ENCODE measurements around the gene PLCB1.

Gene PLCB1

DNA sequence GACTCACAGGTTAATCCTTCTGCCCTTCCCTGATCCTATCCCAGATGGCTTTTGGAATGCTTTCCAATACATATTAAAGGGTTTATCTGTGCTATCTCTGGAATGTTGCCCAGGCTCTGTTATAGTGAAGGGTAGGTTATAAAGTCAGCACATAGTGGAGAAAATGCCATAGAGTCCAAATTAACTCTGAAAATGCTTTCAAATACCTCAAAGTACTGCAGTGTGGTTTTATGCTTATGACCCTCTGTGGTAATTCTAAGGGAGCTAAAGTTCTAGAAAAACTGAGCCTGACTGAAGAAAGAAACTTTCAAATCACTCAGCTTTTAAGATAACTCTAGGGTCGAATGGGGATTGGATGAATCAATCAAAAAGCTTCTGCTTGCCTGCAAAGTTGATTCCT, 159.8 kb downstream of the PLCB1 start:
- H3K27ac ChIP-seq = no peak overlapping the region
- DNase-seq (ENCODE audit: low read depth, low spot score) = no peak

DNA sequence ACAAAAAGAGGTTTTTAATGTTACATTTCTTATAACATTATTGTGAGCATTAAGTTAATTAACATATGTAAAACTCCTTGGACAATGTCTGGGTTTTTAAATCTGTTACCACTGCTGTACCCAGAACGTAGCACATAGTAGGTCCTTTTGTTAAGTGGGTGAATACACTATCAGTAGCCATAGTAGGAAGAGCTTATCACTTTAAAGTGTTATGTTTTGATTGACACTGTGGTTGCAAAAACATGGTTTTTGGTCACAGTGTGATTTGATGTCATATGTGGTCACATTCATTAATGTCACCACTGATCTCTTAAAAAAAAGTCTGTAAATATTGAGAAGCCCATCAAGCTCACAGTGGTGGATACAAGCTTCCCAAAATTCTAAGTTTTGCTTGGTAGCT, 160.7 kb downstream of the PLCB1 start:
- no peak for DNase-seq (ENCODE audit: low read depth, low spot score)
- no peak overlapping the region for H3K27ac ChIP-seq

DNA sequence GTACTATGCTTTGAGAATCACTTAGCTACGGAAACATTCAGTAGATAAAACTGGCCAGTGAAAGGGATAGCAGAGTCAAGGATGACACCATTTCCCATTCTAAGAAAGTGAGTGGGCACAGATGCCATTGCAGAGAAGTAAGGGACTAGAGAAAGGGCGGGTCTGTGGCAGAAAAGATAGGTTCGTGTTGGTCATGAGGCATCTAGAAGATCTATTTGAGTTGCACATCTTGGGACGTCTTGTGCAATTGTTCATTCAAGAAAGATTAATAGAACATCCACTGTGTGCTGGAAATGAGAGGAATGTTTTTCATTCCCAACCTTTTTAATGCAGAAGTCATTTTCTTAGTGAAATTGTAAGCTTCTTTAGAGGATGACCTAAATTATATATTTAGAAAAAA, 161.7 kb downstream of the PLCB1 start:
- H3K27ac ChIP-seq = no peak overlapping the region
- no peak for DNase-seq (ENCODE audit: low read depth, low spot score)

DNA sequence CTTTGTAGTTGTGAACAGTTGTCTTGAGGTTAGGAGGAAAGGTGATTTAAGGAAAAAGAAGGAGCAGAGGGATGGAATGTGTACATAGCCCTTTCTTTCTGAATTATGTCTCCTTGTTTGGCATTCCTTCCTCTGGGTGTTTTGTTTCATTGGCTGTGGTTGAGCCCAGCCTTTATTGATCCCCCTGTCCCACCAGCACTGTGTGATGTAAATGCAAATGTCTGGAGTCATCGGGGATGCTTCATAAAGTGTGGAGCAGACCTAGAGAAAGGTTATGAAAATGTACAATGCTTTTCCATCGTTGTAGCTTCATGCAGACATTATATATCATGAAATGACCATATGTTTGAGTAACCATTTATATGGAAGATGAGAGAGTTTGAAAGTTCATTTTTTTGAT, 164.5 kb downstream of the PLCB1 start:
- no peak for DNase-seq (ENCODE audit: low read depth, low spot score)
- no peak overlapping the region for H3K27ac ChIP-seq

DNA sequence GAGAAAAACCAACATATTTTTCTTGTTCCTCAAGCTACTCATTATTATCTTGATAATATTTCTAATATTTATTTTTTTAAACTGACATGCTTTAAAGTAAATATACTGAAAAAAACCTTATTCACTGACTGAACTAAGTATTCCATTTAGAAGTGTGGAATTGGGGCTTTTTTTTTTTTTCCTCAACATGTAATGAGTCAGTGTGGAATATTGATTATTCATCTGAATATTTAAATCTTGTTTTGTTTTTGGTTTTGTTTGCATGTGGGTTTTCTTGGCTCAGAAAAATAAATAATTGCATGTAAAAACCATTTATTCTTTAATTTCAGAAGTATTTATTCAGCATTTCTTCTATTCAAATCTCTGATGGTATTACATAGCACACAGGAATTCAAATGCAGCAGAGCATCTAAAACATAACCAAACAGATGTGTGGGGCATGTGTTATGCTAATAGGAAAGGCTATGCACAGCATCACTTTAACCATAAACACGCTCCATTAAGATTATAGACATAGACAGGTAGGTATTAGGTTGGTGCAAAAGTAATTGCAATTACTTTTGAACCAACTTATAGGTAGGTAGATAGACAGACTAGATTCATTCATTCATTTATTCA, 166.5 kb downstream of the PLCB1 start:
- no peak for DNase-seq (ENCODE audit: low read depth, low spot score)
- H3K27ac ChIP-seq = no peak overlapping the region

DNA sequence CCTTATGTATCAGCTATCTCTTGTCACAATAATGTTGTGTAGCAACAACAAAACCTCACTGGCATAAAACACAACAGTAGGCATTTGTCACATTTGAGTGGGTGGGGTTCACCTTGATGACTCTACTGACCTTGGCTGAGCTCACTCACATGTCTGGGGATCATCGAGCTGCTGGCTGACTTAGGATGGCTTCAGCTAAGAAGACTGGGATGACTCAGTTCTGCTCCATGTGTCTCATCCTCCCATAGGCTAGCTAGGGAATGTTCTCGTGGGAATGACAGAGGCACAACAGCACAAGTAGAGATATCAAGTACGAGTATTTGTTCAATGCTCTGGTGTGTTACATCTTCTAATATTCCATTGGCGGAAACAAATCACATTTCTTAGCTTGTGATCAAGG, 167.9 kb downstream of the PLCB1 start:
- no peak overlapping the region for H3K27ac ChIP-seq
- no peak for DNase-seq (ENCODE audit: low read depth, low spot score)

DNA sequence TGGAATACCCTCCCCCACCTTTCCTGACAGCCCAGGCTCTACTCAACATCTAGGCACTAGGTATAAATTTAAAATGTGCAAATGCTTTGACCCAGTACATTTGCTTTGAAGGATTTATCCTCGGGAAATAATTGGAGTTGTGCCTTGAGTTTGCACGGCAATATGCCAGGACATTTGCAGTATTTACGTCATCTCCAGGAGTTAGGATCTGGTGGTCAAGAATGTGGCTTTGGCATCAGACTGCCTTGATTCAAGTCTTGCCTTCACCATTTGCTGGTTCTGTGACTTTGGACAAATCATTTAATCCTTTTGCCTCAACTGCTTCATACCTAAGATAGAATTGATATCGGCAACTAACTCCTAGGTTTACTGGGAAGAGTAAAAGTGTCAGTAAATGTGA, 169.6 kb downstream of the PLCB1 start:
- DNase-seq (ENCODE audit: low read depth, low spot score) = no peak
- no peak overlapping the region for H3K27ac ChIP-seq

DNA sequence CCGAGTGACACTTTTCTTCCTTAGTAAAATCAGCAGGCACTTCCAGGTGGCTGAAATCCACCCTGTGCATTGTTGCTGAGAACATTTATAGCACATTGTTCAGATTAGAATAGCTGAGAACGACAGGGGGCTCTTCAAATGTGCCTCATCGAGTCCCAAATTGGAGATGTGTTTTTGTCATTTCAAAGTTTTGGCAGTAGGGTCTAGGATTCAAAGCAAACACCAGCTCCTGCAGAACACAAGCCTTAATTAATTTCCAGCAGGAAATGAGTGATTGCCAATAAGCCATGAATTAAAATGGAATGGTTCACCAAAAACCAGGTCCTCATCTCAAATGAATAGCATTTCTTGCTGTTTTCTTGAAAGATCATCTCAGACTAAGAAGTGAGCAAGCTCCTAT, 171.6 kb downstream of the PLCB1 start:
- H3K27ac ChIP-seq = no peak overlapping the region
- DNase-seq (ENCODE audit: low read depth, low spot score) = no peak

DNA sequence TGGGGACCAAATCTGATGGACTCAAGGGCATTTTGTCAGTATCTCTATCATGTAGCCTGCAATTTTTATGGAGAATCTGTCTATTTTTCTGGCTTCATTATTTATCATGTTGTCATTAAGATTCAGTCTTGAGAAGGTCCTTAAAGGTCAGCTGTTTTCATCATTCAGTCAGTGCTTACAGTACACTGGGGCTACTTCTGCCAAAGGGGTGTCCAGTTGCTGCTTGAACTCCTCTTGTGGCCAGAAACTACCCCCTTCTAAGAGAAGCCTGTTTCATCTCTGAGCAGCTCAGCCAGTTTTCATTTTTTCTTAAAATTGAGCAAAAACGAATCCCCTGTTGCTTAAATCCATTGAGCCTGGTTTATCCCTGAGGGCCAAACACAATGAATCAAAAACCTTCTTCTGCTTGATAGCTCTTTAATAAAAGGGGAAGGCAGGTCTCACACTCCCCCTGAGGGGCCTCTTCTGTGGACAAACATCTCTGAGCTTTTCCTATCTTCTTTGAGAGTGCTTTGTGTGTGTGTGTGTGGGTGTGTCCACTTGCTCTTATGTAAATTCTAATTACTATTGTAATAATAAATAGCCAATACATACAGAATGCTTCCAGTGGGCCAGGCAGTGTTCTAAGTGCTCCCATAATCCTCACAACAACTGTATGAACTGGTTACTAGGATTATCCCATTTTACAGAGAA, 172.2 kb downstream of the PLCB1 start:
- H3K27ac ChIP-seq = no peak overlapping the region
- no peak for DNase-seq (ENCODE audit: low read depth, low spot score)

DNA sequence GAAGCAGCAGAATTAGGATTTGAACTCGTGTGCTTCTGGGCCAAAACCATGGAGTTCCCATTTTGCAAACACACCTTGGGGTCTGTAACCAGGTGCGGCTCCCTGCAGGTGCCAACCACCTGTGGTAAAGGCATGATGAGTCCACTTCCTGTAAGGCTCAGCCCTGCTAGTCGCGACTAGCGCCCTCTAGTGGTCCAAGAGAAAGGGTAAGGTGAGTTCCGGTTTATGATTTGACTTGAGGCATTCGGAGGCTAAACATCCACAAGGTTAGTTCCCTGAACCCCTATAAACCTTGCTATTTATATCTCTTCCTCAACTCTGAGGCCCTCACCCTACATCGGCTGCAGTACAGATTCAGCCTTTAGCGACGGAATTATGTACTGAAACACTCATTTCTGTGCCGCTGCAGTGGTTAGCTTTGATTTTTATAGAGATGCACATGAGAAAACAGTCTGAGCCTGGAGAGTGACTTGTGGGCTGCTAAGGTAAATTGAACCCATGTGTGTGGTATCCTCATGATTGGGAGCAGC, 173.4 kb downstream of the PLCB1 start:
- peak; percentile 24 for DNase-seq (ENCODE audit: low read depth, low spot score)
- H3K27ac ChIP-seq = no peak overlapping the region

DNA sequence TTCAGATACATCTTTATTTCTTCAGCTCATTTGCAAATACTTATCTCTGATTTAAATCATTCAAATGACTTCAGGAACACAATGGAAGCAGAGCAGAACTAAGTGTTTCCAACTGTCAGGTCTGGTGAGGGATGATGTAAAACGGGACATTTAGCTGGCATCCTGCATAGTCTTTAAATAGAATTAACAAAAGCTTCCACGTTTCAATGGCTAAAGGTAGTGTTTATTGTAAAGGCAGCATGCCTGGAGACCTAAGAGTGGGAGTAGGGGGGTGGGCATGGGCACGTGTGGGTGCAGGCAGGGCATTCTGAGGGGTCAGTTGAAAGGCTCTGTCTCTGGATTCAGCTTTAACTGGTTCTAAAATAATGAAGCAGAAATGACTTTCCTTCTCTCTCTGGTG, 174.9 kb downstream of the PLCB1 start:
- no peak for DNase-seq (ENCODE audit: low read depth, low spot score)
- no peak overlapping the region for H3K27ac ChIP-seq

DNA sequence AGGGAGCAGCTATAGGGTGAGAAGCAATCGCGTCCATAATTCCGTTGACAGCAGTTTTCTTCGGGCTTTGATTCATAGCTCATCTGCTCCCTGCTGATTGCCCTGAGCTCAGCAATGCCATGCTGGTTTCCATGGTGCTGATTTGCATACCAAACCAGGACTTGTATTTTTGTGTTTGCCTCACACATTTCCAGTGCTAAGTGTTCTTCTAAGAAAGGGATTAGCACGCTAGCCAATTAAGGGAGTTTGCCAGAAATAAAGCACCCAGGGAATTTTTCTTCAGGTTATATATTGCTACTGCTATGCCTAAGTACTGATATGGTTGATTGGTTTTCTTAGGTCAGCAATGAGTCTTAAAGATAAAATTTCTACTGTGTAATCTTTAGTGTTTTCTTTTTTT, 177.6 kb downstream of the PLCB1 start:
- no peak for DNase-seq (ENCODE audit: low read depth, low spot score)

DNA sequence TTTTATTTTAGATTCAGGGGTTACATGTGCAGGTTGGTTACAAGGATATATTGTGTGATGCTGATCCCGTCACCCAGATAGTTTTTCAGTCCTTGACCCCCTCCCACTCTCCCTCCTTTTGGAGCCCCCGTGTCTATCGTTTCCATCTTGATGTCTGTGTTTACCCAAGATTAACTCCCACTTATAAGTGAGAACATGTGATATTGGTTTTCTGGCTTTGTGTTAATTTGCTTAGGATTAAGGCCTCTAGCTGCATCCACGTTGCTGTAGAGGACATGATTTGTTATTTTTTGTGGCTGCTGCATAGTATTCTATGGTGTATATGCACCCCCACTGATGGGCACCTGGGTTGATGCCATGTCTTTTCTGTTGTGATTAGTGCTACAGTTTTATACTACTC, 178.6 kb downstream of the PLCB1 start:
- DNase-seq (ENCODE audit: low read depth, low spot score) = no peak
- no peak overlapping the region for H3K27ac ChIP-seq

More for the DNA sequence above, 177.6 kb downstream of the PLCB1 start:
- H3K27ac ChIP-seq = no peak overlapping the region

DNA sequence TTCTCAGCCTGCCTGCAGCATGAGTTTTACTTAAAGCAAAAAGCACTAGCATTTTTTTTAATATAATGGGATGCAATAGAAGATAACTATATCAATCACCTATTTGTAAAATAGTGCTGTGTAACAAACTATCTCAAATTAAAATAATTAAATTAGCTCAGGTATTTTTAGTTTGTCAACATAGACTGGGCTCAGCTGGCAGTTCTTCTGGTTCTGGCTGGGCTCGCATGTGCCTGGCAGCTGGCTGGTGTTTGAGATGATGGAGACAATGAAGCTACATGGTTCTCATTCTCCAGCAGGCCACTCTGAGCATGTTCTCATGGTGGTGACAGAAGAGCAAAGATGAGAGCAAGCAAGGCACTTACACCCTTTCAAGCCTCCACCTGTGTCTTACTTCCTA, 181.0 kb downstream of the PLCB1 start:
- H3K27ac ChIP-seq = no peak overlapping the region

DNA sequence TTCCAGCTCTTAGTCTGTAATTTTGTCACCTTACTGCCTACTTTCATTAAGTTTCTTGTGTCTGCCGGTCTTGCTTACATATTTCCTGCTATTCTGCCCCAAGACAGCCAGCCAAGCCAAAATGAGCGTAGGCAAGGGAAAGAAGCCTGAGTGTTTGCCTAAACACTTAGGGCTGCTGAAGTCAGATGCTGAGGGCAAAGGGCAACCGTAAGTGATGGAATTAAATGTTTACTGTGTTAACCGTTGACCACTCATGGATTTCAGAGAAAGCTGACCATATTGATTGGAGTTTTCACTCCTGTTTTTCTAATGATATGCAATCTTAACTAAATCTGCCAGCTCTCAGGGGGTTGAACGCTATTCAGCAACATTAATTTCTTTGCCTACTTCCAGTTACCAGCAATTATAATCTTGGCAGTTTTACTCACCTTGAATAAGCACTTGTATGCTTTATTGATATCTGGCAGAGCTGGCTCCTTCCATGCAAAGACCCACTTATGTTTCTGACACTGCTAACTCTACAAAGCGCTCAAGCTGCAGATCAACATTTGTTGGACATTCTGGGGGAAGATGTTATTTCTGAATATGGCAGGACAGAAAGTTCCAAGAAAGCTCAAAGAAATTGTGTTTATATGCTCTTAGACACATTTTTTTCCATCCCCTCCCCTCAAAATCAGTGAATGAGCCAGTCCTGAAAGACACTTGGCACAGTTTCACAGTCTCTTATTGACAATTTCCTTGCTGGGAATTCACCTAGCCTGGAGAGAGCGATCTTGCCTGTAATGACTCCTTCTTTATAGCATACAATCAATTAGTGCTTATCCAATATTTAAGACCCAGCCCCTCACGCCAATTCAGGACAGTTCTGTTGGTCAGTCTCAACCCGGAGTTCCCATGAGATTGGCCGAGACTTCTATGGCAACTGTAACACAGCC, 183.8 kb downstream of the PLCB1 start:
- no peak overlapping the region for H3K27ac ChIP-seq
- DNase-seq (ENCODE audit: low read depth, low spot score) = no peak

More for the DNA sequence above, 181.0 kb downstream of the PLCB1 start:
- DNase-seq (ENCODE audit: low read depth, low spot score) = no peak

DNA sequence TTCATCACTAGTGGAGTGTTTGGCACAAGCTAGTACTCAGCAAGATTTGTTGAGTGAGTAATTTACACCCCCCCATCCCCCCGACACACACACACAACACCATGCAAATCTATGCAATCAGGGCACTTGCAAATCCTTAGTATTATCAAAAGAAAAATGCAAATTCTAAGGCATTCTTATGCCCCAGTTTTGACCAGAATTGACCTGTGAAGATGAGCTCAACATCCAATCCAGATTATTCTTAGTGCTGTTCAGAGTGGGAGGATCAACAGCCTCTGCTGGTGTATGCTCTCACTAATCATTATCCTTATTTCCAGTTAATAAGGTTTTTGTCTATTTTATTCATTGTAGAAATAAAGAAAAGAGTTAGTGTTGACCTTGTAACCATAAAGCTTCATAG, 185.4 kb downstream of the PLCB1 start:
- no peak for DNase-seq (ENCODE audit: low read depth, low spot score)
- H3K27ac ChIP-seq = no peak overlapping the region

DNA sequence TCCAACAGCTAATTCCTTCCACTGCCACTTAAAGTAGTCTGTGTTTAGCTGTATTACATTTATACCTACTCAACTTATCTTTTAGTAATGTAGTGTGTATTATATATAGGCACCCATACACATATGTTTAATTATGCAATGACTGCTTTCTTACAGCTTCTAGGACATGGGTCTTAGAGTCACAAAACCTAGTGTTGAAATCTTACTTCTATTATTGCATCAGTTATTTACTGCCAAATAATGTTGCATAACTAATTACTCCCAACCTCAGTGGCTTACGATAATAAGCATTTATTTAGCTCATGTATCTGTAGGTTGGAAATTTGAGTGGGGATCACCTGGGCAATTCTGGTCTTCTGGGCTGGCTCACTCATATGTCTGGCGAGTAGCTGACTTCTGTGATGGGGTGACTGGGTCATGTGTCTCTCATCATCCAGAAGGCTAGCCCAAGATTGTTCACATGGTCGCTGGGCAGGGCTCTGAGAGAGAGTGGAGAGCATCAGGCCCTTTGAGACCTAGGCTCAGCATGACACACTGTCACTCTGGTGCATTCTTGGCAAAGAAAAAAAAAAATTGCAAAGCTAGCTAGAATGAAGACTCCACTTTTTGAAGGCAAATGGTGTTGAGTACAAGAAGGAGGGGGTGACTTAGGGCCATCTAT, 187.0 kb downstream of the PLCB1 start:
- H3K27ac ChIP-seq = no peak overlapping the region
- no peak for DNase-seq (ENCODE audit: low read depth, low spot score)

DNA sequence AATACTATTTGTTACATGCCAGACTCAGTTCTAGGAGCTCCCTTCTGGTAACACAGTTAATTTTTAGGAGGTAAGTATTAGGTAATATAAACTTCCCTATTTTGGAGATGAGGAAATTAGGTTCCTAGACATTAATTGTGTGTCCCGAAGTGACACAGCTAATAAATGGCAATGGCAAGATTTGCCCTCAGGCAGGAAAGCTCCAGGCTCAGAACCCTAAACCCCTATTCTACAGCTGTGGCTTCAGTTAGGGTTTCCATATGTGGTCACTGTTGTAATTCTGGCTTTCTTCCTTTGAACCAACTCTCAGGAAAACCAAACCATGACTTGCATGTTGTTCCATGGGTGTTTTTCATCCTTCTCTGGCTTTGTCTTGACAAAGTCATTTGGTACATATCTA, 188.2 kb downstream of the PLCB1 start:
- no peak overlapping the region for H3K27ac ChIP-seq

DNA sequence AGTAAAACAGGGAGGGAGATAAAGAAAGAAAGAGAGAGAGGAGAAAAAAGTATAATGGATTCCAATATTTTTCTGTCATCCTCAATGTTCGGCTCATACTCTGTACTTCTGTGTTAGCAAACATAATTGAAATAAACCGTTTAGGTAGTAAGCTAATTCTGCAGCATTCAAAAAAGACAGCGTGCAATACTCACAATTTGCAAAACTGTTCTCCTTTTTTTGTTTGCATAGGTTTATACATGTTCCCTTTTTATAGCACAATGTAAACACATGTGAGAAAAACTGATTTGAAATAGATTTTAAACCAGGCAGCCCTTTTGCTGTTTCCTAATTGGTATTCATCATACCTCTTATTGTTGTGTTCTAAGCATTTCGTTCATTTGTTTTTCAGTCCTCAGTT, 188.9 kb downstream of the PLCB1 start:
- no peak overlapping the region for H3K27ac ChIP-seq
- DNase-seq (ENCODE audit: low read depth, low spot score) = no peak

More for the DNA sequence above, 188.2 kb downstream of the PLCB1 start:
- DNase-seq (ENCODE audit: low read depth, low spot score) = no peak

DNA sequence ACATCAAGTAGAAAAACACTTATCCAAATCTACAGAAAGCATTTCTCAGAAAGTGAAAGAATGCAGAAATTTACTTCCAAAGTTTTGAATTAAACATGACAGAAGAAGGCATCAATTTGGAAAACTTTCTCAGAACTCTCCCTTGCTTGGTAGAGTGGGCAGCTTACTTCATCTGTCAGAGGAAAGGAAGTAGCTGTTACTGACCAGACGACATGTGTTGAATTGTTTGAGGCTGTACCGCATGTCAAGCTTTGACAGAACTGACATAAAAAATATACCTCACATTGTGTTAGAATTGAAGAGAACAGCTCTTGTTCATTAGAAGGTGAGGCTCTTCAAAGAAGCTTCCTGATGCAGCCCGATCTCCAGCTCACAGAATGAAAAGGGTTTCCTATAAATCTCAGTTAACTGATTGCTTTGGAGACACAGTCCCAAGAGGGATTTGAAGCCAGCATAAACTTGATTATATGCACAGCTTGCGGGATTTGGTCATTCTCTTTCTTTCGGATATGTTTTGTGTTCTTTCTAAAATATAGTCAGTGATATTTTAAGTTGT, 190.7 kb downstream of the PLCB1 start:
- no peak overlapping the region for H3K27ac ChIP-seq
- no peak for DNase-seq (ENCODE audit: low read depth, low spot score)
